Activated CD8-positive, alpha-beta memory T cell treated with anti-CD3 and anti-CD28 coated beads, Interleukin-2, amount 10 ng/mL, durations not matched to agents 7 days and 5 days (primary cell): ENCODE results near the gene AIFM3. TPM values are rescaled to one million over a fixed set of nuclear protein-coding genes. Genes with fewer than 3 reads are reported as not detected.

ENCODE experiments used
- ATAC-seq: fragments of 150-1000 bp; cut with Tn5 transposase; one replicate; pipeline ENCODE4 v1.10.0; 2021; ENCODE audit warnings: moderate library complexity
- CTCF ChIA-PET: fragments of 350-600 bp; sonication (Branson Sonifier 250); formaldehyde crosslinking; loops from one replicate; lab custom pipeline; 2021; ENCODE audit warnings: antibody characterized with exemption; lab: Charles Lee
- DNase-seq: peaks from one replicate; pipeline ENCODE4 v3.0.0-alpha.2; 2020
- H3K27ac Mint-ChIP-seq: one replicate; pipeline ENCODE4 v1.8.0; 2021; ENCODE audit warnings: mild to moderate bottlenecking, mixed read lengths
- H3K27me3 Mint-ChIP-seq: one replicate; pipeline ENCODE4 v1.8.0; 2021; ENCODE audit warnings: mixed read lengths
- H3K36me3 Mint-ChIP-seq: one replicate; pipeline ENCODE4 v1.8.0; 2021; ENCODE audit warnings: mild to moderate bottlenecking, mixed read lengths
- H3K4me1 Mint-ChIP-seq: one replicate; pipeline ENCODE4 v1.8.0; 2021; ENCODE audit warnings: mixed read lengths
- H3K4me3 Mint-ChIP-seq: one replicate; pipeline ENCODE4 v1.8.0; 2021; ENCODE audit warnings: mild to moderate bottlenecking, moderate library complexity, mixed read lengths
- H3K9me3 Mint-ChIP-seq: one replicate; pipeline ENCODE4 v1.8.0; 2022; ENCODE audit warnings: low read depth, mixed read lengths
- total RNA-seq, 2 experiments: library from RNA; stranded (reverse); gene quantifications; one replicate each; pipeline ENCODE4 v1.2.3, GENCODE V29; 2021

AIFM3 gene
- total RNA-seq, 2 experiments from 2014 or later = 0.66 to 0.67 TPM

- CTCF ChIA-PET = no interaction called here
These were observed 10.0 kb downstream of the AIFM3 start for GRCh38 chr22:20977019-20977418.

GRCh38 chr22:20977516-20978170, 10.6 kb downstream of the AIFM3 start:
- Mint-ChIP-seq H3K27me3 (no peaks in the 10 kb centered on the region), H3K27ac (no peak overlapping the region), H3K4me3 (no peak overlapping the region), H3K4me1 (peaks cover 23% of the 10 kb centered on the region), H3K36me3 (no peaks in the 10 kb centered on the region), H3K9me3 (peaks cover 4% of the 10 kb centered on the region)
- ATAC-seq (no peak), DNase-seq (no peak)
- CTCF ChIA-PET = interaction anchor here (0.6 to 1.2 kb wide), 2 partner anchors 16 to 125 kb away, joined by 3 read pairs; no protein-coding TSS in a partner anchor

More at GRCh38 chr22:20977019-20977418, 10.0 kb downstream of the AIFM3 start:
- Mint-ChIP-seq H3K4me3 (no peak overlapping the region), H3K36me3 (no peaks in the 10 kb centered on the region), H3K4me1 (peaks cover 20% of the 10 kb centered on the region), H3K27ac (no peak overlapping the region), H3K27me3 (no peaks in the 10 kb centered on the region), H3K9me3 (peaks cover 4% of the 10 kb centered on the region)
- DNase-seq (no peak), ATAC-seq (no peak)

- Mint-ChIP-seq H3K9me3 (peaks cover 4% of the 10 kb centered on the region), H3K27me3 (no peaks in the 10 kb centered on the region), H3K36me3 (no peaks in the 10 kb centered on the region), H3K4me3 (no peak overlapping the region), H3K27ac (no peak overlapping the region), H3K4me1 (peaks cover 30% of the 10 kb centered on the region)
- CTCF ChIA-PET = interaction anchor here (0.6 to 1.2 kb wide), 2 partner anchors 16 to 124 kb away, joined by 3 read pairs; no protein-coding TSS in a partner anchor
- no peak for DNase-seq
- no peak for ATAC-seq
These were observed 11.4 kb downstream of the AIFM3 start for GRCh38 chr22:20978419-20978818.

DNA sequence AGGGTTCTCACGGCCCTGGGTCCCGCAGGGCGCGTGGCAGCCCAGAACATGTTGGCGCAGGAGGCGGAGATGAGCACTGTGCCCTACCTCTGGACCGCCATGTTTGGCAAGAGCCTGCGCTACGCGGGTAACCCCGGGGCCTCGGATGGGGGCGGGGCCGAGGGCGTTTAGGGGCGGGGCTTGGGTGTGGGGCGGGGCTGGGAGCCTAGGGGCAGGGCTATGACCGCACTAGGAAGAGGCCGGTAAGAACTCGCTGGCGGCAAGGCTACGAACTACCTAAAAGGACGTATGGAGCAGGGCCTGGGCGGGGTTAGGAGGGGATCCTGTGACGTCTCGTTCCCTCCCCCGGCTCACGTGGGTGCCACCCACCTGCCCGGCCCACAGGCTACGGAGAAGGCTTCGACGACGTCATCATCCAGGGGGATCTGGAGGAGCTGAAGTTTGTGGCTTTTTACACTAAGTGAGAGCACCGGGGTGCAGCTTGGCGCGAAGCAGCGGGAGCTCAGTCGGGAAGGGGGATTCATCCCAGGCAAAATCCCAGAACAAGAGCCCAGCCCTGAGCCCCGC, 12.3 kb downstream of the AIFM3 start:
- peak; percentile 74 for DNase-seq
- Mint-ChIP-seq H3K36me3 (no peaks in the 10 kb centered on the region), H3K27me3 (no peaks in the 10 kb centered on the region), H3K9me3 (peaks cover 4% of the 10 kb centered on the region), H3K4me1 (peaks cover 36% of the 10 kb centered on the region), H3K4me3 (no peak overlapping the region), H3K27ac (peak overlapping the region; percentile 41)
- peak; percentile 52 for ATAC-seq
- CTCF ChIA-PET = interaction anchor here (1.2 kb wide), 1 partner anchor 123 kb away, joined by 3 read pairs; no protein-coding TSS in a partner anchor

DNA sequence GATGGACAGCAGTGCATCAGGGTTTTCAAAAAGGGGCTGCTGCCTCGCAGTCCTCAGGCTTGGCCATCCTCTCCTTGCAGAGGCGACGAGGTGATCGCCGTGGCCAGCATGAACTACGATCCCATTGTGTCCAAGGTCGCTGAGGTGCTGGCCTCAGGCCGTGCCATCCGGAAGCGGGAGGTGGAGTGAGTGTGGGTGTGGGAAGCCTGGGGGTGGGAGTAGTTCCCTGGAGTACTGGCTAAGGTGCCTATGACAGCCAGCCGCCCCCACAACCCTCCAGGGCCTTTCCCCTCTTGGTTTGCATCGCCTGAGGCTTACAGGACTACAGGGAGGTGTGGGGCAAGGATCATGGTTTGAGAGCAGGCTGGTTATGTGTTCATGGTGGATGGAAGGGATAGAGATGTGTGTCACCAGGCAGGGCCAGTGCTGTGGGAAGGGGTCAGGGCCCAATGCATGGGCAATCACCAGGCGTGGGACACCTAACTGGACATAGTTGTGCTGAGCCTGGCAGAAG, 12.9 kb downstream of the AIFM3 start:
- Mint-ChIP-seq H3K27me3 (no peaks in the 10 kb centered on the region), H3K27ac (no peak overlapping the region), H3K4me1 (peaks cover 36% of the 10 kb centered on the region), H3K9me3 (peaks cover 4% of the 10 kb centered on the region), H3K36me3 (no peaks in the 10 kb centered on the region), H3K4me3 (no peak overlapping the region)
- ATAC-seq = no peak
- DNase-seq = no peak
- CTCF ChIA-PET = no interaction called here

DNA sequence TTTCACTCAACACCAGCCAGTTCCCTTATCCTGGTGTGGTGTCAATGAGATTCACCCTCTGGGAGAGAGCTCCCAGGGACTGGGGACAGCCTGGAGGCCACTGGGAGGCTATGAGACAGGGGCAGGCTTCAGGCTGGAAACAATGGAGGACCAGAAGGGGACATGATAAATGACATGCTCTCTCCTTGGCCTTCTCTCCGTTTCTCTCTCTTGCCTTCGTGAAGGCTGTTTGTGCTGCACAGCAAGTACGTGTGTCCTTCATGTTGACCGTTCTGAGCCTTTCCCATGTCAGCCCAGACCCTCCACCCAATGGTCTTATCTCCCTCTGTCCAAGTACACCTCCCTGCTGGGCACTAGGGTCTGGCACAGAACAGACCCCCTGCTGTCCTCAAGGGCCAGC, 13.5 kb downstream of the AIFM3 start:
- Mint-ChIP-seq H3K4me3 (no peak overlapping the region), H3K27me3 (no peaks in the 10 kb centered on the region), H3K9me3 (peaks cover 4% of the 10 kb centered on the region), H3K36me3 (no peaks in the 10 kb centered on the region), H3K27ac (peak overlapping the region; percentile 33), H3K4me1 (peaks cover 36% of the 10 kb centered on the region)
- DNase-seq (no peak), ATAC-seq (no peak)
- CTCF ChIA-PET = no interaction called here

- Mint-ChIP-seq H3K4me3 (peak overlapping the region; percentile 92), H3K27ac (peak overlapping the region; percentile 90), H3K27me3 (no peaks in the 10 kb centered on the region), H3K36me3 (peaks cover under 1% of the 10 kb centered on the region), H3K9me3 (peaks cover 4% of the 10 kb centered on the region), H3K4me1 (peaks cover 36% of the 10 kb centered on the region)
- ATAC-seq = no peak
- CTCF ChIA-PET = interaction anchor here (1.0 to 1.1 kb wide), 2 partner anchors 28 to 40 kb away, joined by 3 read pairs; no protein-coding TSS in a partner anchor
- DNase-seq = no peak
These were observed 14.1 kb downstream of the AIFM3 start for GRCh38 chr22:20980938-20981722.

DNA sequence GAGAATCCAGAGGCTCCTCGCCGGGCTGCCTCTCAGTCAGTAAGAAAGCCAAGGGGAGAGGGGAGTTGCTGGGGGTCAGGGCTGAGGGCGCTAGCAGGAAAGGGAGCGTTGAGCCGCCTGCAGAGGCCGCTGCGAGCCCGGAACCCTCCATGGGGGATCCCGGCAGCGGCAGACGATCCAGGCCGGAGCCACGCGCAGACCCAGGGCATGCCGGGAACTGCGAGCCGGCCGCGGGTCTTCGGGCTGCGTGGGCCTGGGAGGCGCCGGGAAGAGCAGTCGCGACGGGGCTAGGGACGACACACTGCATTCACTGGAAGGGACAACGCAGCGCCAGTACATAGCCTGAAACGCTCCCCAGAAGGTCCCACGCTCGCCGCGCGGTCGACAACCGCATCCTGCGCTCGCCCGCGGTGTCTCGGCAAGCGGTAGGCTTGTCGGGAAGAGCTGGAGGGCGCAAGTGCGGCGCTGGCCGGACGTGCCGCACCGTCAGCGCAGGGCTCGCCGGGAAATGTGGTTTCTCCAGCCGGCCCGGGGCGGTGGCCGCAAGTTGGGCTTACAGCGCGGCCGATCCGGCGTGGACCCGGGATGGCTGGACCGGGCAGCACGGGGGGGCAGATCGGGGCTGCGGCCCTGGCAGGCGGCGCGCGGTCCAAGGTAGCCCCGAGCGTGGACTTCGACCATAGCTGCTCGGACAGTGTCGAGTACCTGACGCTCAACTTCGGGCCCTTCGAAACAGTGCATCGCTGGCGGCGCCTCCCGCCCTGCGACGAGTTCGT, 14.9 kb downstream of the AIFM3 start, which contains the start of gene LZTR1:
LZTR1 (plus strand) TSS at position 511 of the 776 bp plus-strand sequence; CDS start at position 586, 75 bp downstream.
- H3K36me3 Mint-ChIP-seq = peaks cover 6% of the 10 kb centered on the region
- CTCF ChIA-PET = interaction anchor here (0.7 to 1.6 kb wide), 7 partner anchors 8 to 74 kb away, joined by 3 to 5 read pairs (median 3); no protein-coding TSS in a partner anchor
- no peaks in the 10 kb centered on the region for H3K27me3 Mint-ChIP-seq
- H3K4me1 Mint-ChIP-seq = peaks cover 36% of the 10 kb centered on the region
- peaks cover 4% of the 10 kb centered on the region for H3K9me3 Mint-ChIP-seq
- H3K4me3 Mint-ChIP-seq = peak within 1 kb of the TSS; percentile 92
- H3K27ac Mint-ChIP-seq = peak within 1 kb of the TSS; percentile 90
- DNase-seq (peak; percentile 86), ATAC-seq (peak; percentile 81)

DNA sequence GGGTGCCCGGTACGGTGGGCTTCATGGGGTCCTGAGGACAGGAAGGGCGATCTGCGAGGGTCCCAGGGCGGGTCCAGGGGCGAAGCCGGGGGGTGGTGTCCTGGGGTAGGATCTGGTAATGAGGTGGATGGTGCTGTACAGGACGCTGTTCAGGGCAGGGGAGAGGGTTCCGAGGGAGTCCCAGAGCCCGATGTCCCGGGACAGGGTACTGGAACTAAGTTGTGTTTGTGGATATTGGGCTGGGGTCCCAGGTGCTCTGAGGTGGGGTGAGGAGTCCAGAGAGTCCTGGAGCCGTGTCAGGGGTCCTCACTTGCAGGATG, 15.5 kb downstream of the AIFM3 start:
- CTCF ChIA-PET = interaction anchor here (0.7 to 1.6 kb wide), 6 partner anchors 8 to 75 kb away, joined by 3 to 5 read pairs (median 3); no protein-coding TSS in a partner anchor
- Mint-ChIP-seq H3K27me3 (no peaks in the 10 kb centered on the region), H3K9me3 (peaks cover 4% of the 10 kb centered on the region), H3K4me1 (peaks cover 36% of the 10 kb centered on the region), H3K36me3 (peaks cover 8% of the 10 kb centered on the region), H3K27ac (peak overlapping the region; percentile 90), H3K4me3 (peak overlapping the region; percentile 92)
- peak; percentile 21 for ATAC-seq
- no peak for DNase-seq

DNA sequence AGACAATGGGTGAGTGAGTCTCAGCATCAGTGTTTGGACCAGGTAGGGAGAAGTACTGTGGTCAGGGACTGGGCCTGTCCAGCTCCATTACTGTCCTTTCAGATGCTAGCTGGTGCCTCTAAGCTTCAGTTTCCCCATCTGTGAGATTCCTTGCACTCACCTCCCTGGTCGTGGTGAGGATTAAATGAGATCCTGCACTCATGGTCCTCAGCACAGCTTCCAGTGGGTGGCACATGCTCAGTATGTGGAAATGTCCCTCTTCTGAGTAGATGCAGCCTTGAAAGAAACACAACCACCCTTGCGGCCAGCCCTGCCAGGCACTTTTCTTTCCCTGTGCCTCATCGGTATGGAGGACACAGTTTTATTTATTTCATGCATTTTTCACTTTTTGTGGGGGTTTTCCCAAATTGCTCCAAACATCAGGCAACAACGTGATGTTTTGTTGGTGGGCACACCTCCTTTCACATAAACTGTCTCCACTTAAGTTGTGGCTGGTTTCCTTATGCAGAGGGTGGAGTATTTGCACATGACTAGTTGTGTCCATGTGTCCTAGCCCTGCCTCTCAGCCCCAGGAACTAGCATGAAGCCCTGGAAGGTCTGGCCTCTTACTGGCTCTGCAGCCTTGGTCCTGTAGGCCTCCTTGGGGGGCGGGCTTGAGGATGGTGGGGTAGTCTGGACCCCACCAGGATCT, 16.2 kb downstream of the AIFM3 start:
- peak overlapping the region; percentile 90 for H3K27ac Mint-ChIP-seq
- DNase-seq (no peak), ATAC-seq (no peak)
- CTCF ChIA-PET = interaction anchor here (1.1 to 1.6 kb wide), 2 partner anchors 17 to 19 kb away, joined by 4 to 5 read pairs; no protein-coding TSS in a partner anchor
- H3K4me3 Mint-ChIP-seq = peak overlapping the region; percentile 92
- peaks cover 36% of the 10 kb centered on the region for H3K4me1 Mint-ChIP-seq
- peaks cover 13% of the 10 kb centered on the region for H3K36me3 Mint-ChIP-seq
- no peaks in the 10 kb centered on the region for H3K27me3 Mint-ChIP-seq
- peaks cover 4% of the 10 kb centered on the region for H3K9me3 Mint-ChIP-seq

GRCh38 chr22:20985720-20986119, 18.7 kb downstream of the AIFM3 start:
- peaks cover 13% of the 10 kb centered on the region for H3K36me3 Mint-ChIP-seq
- no peaks in the 10 kb centered on the region for H3K9me3 Mint-ChIP-seq
- peaks cover 36% of the 10 kb centered on the region for H3K4me1 Mint-ChIP-seq
- DNase-seq = no peak
- H3K4me3 Mint-ChIP-seq = no peak overlapping the region
- H3K27me3 Mint-ChIP-seq = no peaks in the 10 kb centered on the region
- no peak for ATAC-seq
- H3K27ac Mint-ChIP-seq = no peak overlapping the region
- CTCF ChIA-PET = interaction anchor here (1.6 kb wide), 1 partner anchor 13 kb away, joined by 4 read pairs; no protein-coding TSS in a partner anchor

GRCh38 chr22:20986365-20986764, 19.3 kb downstream of the AIFM3 start:
- Mint-ChIP-seq H3K9me3 (no peaks in the 10 kb centered on the region), H3K4me1 (peaks cover 29% of the 10 kb centered on the region), H3K36me3 (peaks cover 13% of the 10 kb centered on the region), H3K27me3 (no peaks in the 10 kb centered on the region), H3K4me3 (no peak overlapping the region), H3K27ac (no peak overlapping the region)
- DNase-seq (no peak), ATAC-seq (no peak)
- CTCF ChIA-PET = interaction anchor here (1.6 kb wide), 1 partner anchor 13 kb away, joined by 4 read pairs; no protein-coding TSS in a partner anchor
